Caco-2 (cell line): ENCODE results near the gene ADCY10. TPM values are rescaled to one million over a fixed set of nuclear protein-coding genes. Genes with fewer than 3 reads are reported as not detected.

ENCODE experiments used
- BruUV-seq: library from RNA; stranded (reverse); fragments of 400-500 nt; replicated peaks from 2 replicates; lab custom pipeline; 2021; lab: Mats Ljungman, UMichigan
- CTCF ChIA-PET: fragments of 300-600 bp; sonication (Branson Sonifier 250); formaldehyde crosslinking; loops from one replicate; lab custom pipeline; 2022; ENCODE audit warnings: antibody characterized with exemption; lab: Charles Lee
- POLR2A ChIA-PET: fragments of 300-600 bp; sonication (Branson Sonifier 250); formaldehyde crosslinking; loops from one replicate; lab custom pipeline; 2022; ENCODE audit warnings: antibody characterized with exemption; lab: Charles Lee
- DNase-seq, 2 experiments: peaks; one replicate each; pipeline versions ENCODE4 v3.0.0 to v3.0.0-alpha.2; 2020 to 2022
- H3K27me3 ChIP-seq: replicated peaks from 2 replicates; pipeline ENCODE4 v1.6.0; 2011; ENCODE audit warnings: low read length; ENCODE audit not compliant: control insufficient read depth, insufficient read depth
- H3K36me3 ChIP-seq: 2 replicates; pipeline ENCODE4 v1.5.1; 2011; ENCODE audit warnings: low read length; ENCODE audit not compliant: control insufficient read depth, insufficient read depth
- H3K4me1 ChIP-seq: fragments of 250-450 bp; sonication (Bioruptor Pico); 2 replicates; pipeline ENCODE4 v1.5.1; 2020; ENCODE audit warnings: mild to moderate bottlenecking
- H3K4me3 ChIP-seq: 2 replicates; pipeline ENCODE4 v1.5.1; 2011; ENCODE audit warnings: low read depth, mild to moderate bottlenecking, control low read depth, low read length
- H3K9me3 ChIP-seq: fragments of 250-450 bp; sonication (Bioruptor Pico); 2 replicates; pipeline ENCODE4 v1.5.1; 2020; ENCODE audit warnings: mild to moderate bottlenecking, moderate library complexity
- H3K27ac Mint-ChIP-seq: one replicate; pipeline ENCODE4 v1.8.0; 2022; ENCODE audit warnings: mixed read lengths; ENCODE audit not compliant: unreplicated experiment
- H3K27me3 Mint-ChIP-seq: one replicate; pipeline ENCODE4 v1.8.0; 2022; ENCODE audit warnings: mixed read lengths; ENCODE audit not compliant: insufficient read depth, unreplicated experiment
- H3K36me3 Mint-ChIP-seq: one replicate; pipeline ENCODE4 v1.8.0; 2022; ENCODE audit warnings: mild to moderate bottlenecking, mixed read lengths; ENCODE audit not compliant: insufficient read depth, unreplicated experiment
- H3K4me1 Mint-ChIP-seq: one replicate; pipeline ENCODE4 v1.8.0; 2022; ENCODE audit warnings: low read depth, mixed read lengths; ENCODE audit not compliant: unreplicated experiment
- H3K4me3 Mint-ChIP-seq: one replicate; pipeline ENCODE4 v1.8.0; 2022; ENCODE audit warnings: mild to moderate bottlenecking, moderate library complexity, mixed read lengths; ENCODE audit not compliant: unreplicated experiment
- H3K9me3 Mint-ChIP-seq: one replicate; pipeline ENCODE4 v1.8.0; 2022; ENCODE audit warnings: mixed read lengths; ENCODE audit not compliant: unreplicated experiment
- intact Hi-C: fragments of 100-400 bp; cut with micrococcal nuclease; formaldehyde crosslinking; loops from one replicate; pipeline ENCODE4 v1.10.0; 2022; ENCODE audit not compliant: unreplicated experiment
- total RNA-seq: library from RNA; stranded (reverse); gene quantifications from 2 replicates; pipeline ENCODE4 v1.2.3, GENCODE V29; 2022
- TF ChIP-seq, protein P1 (sequence below), 2 experiments: fragments of 200-600 bp in 1 of 2; IDR thresholded peaks; 1 replicate in 1 of 2; 2 replicates in 1 of 2; pipeline versions ENCODE4 v1.5.1 to v1.8.0; 2011 to 2022; ENCODE audit warnings: antibody characterized with exemption in 1 of 2, control low read depth in 1 of 2, inconsistent platforms in 1 of 2, low read depth in 1 of 2, low read length in 1 of 2, mild to moderate bottlenecking in 1 of 2, moderate library complexity in 1 of 2; ENCODE audit not compliant: insufficient read depth in 1 of 2, severe bottlenecking in 1 of 2, unreplicated experiment in 1 of 2

ADCY10 gene
- total RNA-seq, 1 experiment from 2014 or later = 1.7 TPM

DNA sequence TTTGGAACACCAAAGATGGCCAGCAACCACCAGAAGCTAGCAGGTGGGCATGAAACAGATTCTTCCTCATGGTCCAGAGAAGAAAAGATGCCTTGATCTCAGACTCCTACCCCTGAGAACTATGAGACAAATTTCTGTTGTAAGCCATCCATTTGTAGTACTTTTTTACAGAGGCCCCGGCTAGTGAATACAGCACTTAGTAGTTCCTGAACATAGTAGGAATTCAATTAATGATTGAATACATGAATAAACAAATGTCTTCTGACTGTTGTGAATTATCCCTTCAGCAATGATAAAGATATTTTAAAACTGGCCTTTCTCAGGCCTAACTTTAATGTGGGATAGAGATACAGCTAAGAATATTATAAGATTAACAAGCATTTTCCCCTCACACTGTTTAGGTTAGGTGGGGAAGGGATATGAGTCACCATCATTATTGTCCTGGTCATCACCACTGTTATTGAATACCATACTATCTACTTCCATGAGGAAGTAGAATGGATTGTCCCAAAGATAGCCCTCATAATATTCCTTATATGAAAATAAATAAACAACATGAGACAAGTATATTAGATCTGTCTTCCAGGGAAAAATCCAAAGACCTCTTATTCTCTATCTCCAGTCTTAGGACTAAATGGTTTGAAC is 51.4 kb downstream of the ADCY10 start:
- Mint-ChIP-seq H3K4me1 (peaks cover 25% of the 10 kb centered on the region), H3K4me3 (peak overlapping the region; percentile 49), H3K27ac (peak overlapping the region; percentile 23), H3K9me3 (peaks cover 12% of the 10 kb centered on the region), H3K36me3 (peaks cover 7% of the 10 kb centered on the region), H3K27me3 (no peaks in the 10 kb centered on the region)
- Histone ChIP-seq H3K9me3 (no peaks in the 10 kb centered on the region), H3K4me1 (peaks cover 10% of the 10 kb centered on the region), H3K4me3 (no peak overlapping the region), H3K27me3 (no peaks in the 10 kb centered on the region), H3K36me3 (no peaks in the 10 kb centered on the region)
- ChIA-PET POLR2A (interaction anchor here (0.7 kb wide), 1 partner anchor 218 kb away, joined by 4 read pairs; no protein-coding TSS in a partner anchor), CTCF (no interaction called here)
- BruUV-seq = no TSS peak
- TF ChIP-seq, protein P1, sequence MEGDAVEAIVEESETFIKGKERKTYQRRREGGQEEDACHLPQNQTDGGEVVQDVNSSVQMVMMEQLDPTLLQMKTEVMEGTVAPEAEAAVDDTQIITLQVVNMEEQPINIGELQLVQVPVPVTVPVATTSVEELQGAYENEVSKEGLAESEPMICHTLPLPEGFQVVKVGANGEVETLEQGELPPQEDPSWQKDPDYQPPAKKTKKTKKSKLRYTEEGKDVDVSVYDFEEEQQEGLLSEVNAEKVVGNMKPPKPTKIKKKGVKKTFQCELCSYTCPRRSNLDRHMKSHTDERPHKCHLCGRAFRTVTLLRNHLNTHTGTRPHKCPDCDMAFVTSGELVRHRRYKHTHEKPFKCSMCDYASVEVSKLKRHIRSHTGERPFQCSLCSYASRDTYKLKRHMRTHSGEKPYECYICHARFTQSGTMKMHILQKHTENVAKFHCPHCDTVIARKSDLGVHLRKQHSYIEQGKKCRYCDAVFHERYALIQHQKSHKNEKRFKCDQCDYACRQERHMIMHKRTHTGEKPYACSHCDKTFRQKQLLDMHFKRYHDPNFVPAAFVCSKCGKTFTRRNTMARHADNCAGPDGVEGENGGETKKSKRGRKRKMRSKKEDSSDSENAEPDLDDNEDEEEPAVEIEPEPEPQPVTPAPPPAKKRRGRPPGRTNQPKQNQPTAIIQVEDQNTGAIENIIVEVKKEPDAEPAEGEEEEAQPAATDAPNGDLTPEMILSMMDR (IDR thresholded peaks at IDR 0.05; ENCODE audit: insufficient read depth in 1 of 2, low read depth in 1 of 2, low read length in 1 of 2, severe bottlenecking in 1 of 2, unreplicated experiment in 1 of 2) = no peak
- no peak for DNase-seq
- intact Hi-C loops = no loop called here

DNA sequence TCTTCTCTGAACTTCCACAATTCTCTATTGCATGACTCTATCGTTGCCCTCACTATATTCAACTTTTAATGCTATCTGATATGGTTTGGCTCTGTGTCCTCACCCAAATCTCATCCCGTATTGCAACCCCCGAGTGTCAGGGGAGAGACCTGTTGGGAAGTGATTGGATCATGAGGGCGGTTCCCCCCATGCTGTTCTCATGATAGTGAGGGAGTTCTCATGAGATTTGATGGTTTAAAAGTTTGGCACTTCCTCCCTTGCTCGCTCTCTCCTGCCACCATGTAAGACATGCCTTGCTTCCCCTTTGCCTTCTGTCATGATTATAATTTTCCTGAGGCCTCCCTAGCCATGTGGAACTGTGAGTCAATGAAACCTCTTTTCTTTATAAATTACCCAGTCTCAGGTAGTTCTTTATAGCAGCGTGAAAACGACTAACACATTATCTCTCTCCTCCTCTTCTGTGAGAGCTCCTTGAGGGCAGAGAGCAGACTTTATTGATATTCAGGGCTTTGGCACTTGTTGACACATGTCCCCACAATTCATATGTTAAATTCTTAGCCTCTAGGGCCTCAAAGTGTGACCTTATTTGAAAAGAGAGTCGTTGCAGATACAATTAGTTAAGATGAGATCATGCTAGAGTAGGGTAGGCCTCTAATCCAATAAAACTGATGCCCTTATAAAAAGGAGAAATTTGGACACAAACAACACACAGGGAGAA is 52.1 kb downstream of the ADCY10 start:
- Mint-ChIP-seq H3K4me1 (peaks cover 25% of the 10 kb centered on the region), H3K27me3 (no peaks in the 10 kb centered on the region), H3K27ac (no peak overlapping the region), H3K36me3 (peaks cover 7% of the 10 kb centered on the region), H3K4me3 (no peak overlapping the region), H3K9me3 (peaks cover 12% of the 10 kb centered on the region)
- no peak for DNase-seq
- POLR2A ChIA-PET = interaction anchor here (0.7 kb wide), 1 partner anchor 219 kb away, joined by 4 read pairs; no protein-coding TSS in a partner anchor
- no TSS peak for BruUV-seq
- Histone ChIP-seq H3K4me3 (no peak overlapping the region), H3K9me3 (no peaks in the 10 kb centered on the region), H3K4me1 (peaks cover 10% of the 10 kb centered on the region), H3K36me3 (no peaks in the 10 kb centered on the region), H3K27me3 (no peaks in the 10 kb centered on the region)
- CTCF ChIA-PET = no interaction called here
- TF ChIP-seq, protein P1 (IDR thresholded peaks at IDR 0.05; ENCODE audit: insufficient read depth in 1 of 2, low read depth in 1 of 2, low read length in 1 of 2, severe bottlenecking in 1 of 2, unreplicated experiment in 1 of 2) = no peak
- intact Hi-C loops = no loop called here

DNA sequence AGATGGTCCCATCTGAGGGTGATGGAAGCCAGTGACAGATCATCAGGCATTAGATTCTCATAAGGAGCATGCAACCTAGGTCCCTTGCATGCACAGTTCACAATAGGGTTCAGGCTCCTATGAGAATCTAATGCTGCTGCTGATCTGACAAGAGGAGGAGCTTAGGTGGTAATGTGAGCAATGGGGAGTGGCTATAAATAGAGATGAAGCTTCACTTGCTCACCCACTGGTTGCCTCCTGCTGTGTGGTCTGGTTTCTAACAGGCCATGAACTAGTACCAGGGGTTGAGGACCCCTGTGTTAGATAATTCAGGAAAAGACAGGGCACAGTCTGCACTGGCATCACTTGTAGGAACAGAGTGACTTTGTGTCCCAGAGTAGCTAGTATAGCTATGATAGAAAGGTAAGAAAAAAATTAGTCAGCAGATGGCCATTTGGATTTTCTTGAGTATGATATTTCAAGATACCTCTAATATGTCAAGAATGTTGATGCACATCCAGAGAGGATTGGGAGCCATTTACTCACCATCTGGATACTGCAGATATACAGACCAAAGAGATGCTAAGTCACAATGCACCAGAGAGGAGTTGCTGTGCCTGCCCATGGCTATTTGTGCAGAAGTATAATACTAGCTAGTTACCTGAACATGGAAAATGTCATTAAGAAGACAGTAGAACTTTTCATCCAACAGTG is 53.6 kb downstream of the ADCY10 start:
- no peaks in the 10 kb centered on the region for H3K27me3 ChIP-seq
- BruUV-seq = no TSS peak
- Mint-ChIP-seq H3K27me3 (no peaks in the 10 kb centered on the region), H3K27ac (no peak overlapping the region), H3K36me3 (no peaks in the 10 kb centered on the region), H3K4me1 (peaks cover 19% of the 10 kb centered on the region), H3K9me3 (peaks cover 12% of the 10 kb centered on the region), H3K4me3 (no peak overlapping the region)
- H3K36me3 ChIP-seq = peaks cover 1% of the 10 kb centered on the region; the same call in 1 of the 2 replicates
- H3K9me3 ChIP-seq = no peaks in the 10 kb centered on the region
- H3K4me3 ChIP-seq = no peak overlapping the region
- POLR2A ChIA-PET = no interaction called here
- TF ChIP-seq, protein P1 (IDR thresholded peaks at IDR 0.05; ENCODE audit: insufficient read depth in 1 of 2, low read depth in 1 of 2, low read length in 1 of 2, severe bottlenecking in 1 of 2, unreplicated experiment in 1 of 2) = no peak
- intact Hi-C loops = no loop called here
- peaks cover 10% of the 10 kb centered on the region for H3K4me1 ChIP-seq
- no peak for DNase-seq
- CTCF ChIA-PET = no interaction called here
